HepG2 (cell line): Measurements from ENCODE around the gene ACBD3. TPM values are rescaled to one million over a fixed set of nuclear protein-coding genes. Genes with fewer than 3 reads are reported as not detected.

Experiments used
- ATAC-seq: fragments of 200-7000 bp; cut with Tn5 transposase; 3 replicates; pipeline ENCODE4 v1.9.1; 2020; ENCODE audit warnings: mild to moderate bottlenecking, moderate library complexity
- BruUV-seq: library from RNA; stranded (reverse); fragments of 400-500 nt; replicated peaks from 2 replicates; lab custom pipeline; 2021; lab: Mats Ljungman, UMichigan
- CTCF ChIA-PET: fragments of 300-600 bp; formaldehyde crosslinking; extraction: SDS; loops from one replicate; lab custom pipeline; 2021; ENCODE audit warnings: low total read pairs, inconsistent platforms, low intra/inter-chr PET ratio; lab: Yijun Ruan, JAX
- POLR2A ChIA-PET: fragments of 350-600 bp; sonication (Branson Sonifier 250); formaldehyde crosslinking; loops from one replicate; lab custom pipeline; 2020; ENCODE audit warnings: antibody characterized with exemption, inconsistent platforms; lab: Yijun Ruan, JAX
- DNase-seq: peaks from one replicate; pipeline ENCODE4 v3.0.0-alpha.2; 2015; ENCODE audit warnings: low spot score
- FAIRE-seq: peaks from 3 replicates; lab custom pipeline; 2011; peaks lifted over from hg19 to GRCh38; lab: Jason Lieb, UNC
- H2AFZ ChIP-seq: one replicate; pipeline ENCODE4 v1.6.1; 2011; ENCODE audit warnings: low read length, inconsistent platforms
- H3K27ac ChIP-seq: fragments of 300-600 bp; 3 replicates; pipeline ENCODE4 v1.8.0; 2011; ENCODE audit warnings: mixed run types, mild to moderate bottlenecking, mixed read lengths, low read length, inconsistent platforms; ENCODE audit not compliant: insufficient read depth; ENCODE audit errors: extremely low read length
- H3K27me3 ChIP-seq, 2 experiments: fragments of 200-600 bp in 1 of 2; 2 replicates in 1 of 2; 3 replicates in 1 of 2; pipeline versions ENCODE4 v1.6.0 to v1.8.0; 2011; ENCODE audit warnings: low read length in 2 of 2, mild to moderate bottlenecking in 2 of 2, moderate library complexity in 2 of 2, inconsistent platforms in 1 of 2; ENCODE audit not compliant: insufficient read depth in 2 of 2, control insufficient read depth in 1 of 2
- H3K36me3 ChIP-seq, 2 experiments: fragments of 200-600 bp in 1 of 2; replicated peaks in 1 of 2; 2 replicates in 1 of 2; 3 replicates in 1 of 2; pipeline versions ENCODE4 v1.5.1 to v1.8.0; 2011; ENCODE audit warnings: low read length in 2 of 2, inconsistent platforms in 1 of 2; ENCODE audit not compliant: insufficient read depth in 2 of 2, control insufficient read depth in 1 of 2
- H3K4me1 ChIP-seq: 2 replicates; pipeline ENCODE4 v1.5.1; 2012; ENCODE audit warnings: low read length, inconsistent platforms; ENCODE audit not compliant: insufficient read depth
- H3K4me2 ChIP-seq: 2 replicates; pipeline ENCODE4 v1.6.0; 2011; ENCODE audit warnings: low read depth, low read length, inconsistent platforms
- H3K4me3 ChIP-seq, 3 experiments: fragments of 200-600 bp in 1 of 3; sonication (generic), shearing (Covaris generic) in 1 of 3; replicated peaks in 1 of 3; 2 replicates each; pipeline ENCODE4 v1.5.1; 2011 to 2016; ENCODE audit warnings: low read length in 3 of 3, inconsistent platforms in 2 of 3, low read depth in 2 of 3, mild to moderate bottlenecking in 2 of 3, control low read depth in 1 of 3, mixed read lengths in 1 of 3; ENCODE audit not compliant: insufficient read depth in 1 of 3
- H3K79me2 ChIP-seq: one replicate; pipeline ENCODE4 v1.6.1; 2011; ENCODE audit warnings: low read length, inconsistent platforms; ENCODE audit not compliant: insufficient read depth
- H3K9ac ChIP-seq: 2 replicates; pipeline ENCODE4 v1.6.0; 2011; ENCODE audit warnings: mild to moderate bottlenecking, low read depth, low read length, inconsistent platforms; ENCODE audit not compliant: insufficient read depth
- H3K9me3 ChIP-seq: 2 replicates; pipeline ENCODE4 v1.5.1; 2012; ENCODE audit warnings: mild to moderate bottlenecking, low read length
- H4K20me1 ChIP-seq: 2 replicates; pipeline ENCODE4 v1.6.0; 2011; ENCODE audit warnings: inconsistent platforms, mild to moderate bottlenecking, low read length, moderate library complexity; ENCODE audit not compliant: insufficient read depth
- CEBPB ChIP-seq: IDR thresholded peaks from 2 replicates; pipeline ENCODE4 v1.6.1; 2011; ENCODE audit warnings: low read depth, low read length, improper control_type of control experiment, borderline replicate concordance
- CEBPG ChIP-seq: IDR thresholded peaks from 2 replicates; pipeline ENCODE4 v1.6.1; 2016
- MAFG ChIP-seq: sonication (generic); formaldehyde crosslinking; IDR thresholded peaks from 2 replicates; pipeline ENCODE4 v1.5.1; 2020; ENCODE audit warnings: mild to moderate bottlenecking, missing genetic modification reagents
- MED8 ChIP-seq: sonication (generic); formaldehyde crosslinking; IDR thresholded peaks from 2 replicates; pipeline ENCODE4 v1.8.1; 2023; ENCODE audit warnings: mild to moderate bottlenecking, missing genetic modification reagents; ENCODE audit not compliant: insufficient replicate concordance
- REPIN1 ChIP-seq: sonication (generic); formaldehyde crosslinking; IDR thresholded peaks from 2 replicates; pipeline ENCODE4 v1.8.0; 2022; ENCODE audit warnings: missing genetic modification reagents, low read depth, mild to moderate bottlenecking, borderline replicate concordance
- SIN3A ChIP-seq: IDR thresholded peaks from 2 replicates; pipeline ENCODE4 v1.6.1; 2011; ENCODE audit warnings: low read depth, mild to moderate bottlenecking, control low read depth, low read length, borderline replicate concordance
- XBP1 ChIP-seq: sonication (generic); formaldehyde crosslinking; IDR thresholded peaks from 2 replicates; pipeline ENCODE4 v1.5.0; 2020; ENCODE audit warnings: missing genetic modification reagents
- YEATS2 ChIP-seq: sonication (generic); formaldehyde crosslinking; IDR thresholded peaks from 2 replicates; pipeline ENCODE4 v1.4.0; 2020; ENCODE audit warnings: missing genetic modification reagents, borderline replicate concordance
- ZGPAT ChIP-seq: IDR thresholded peaks from 2 replicates; pipeline ENCODE4 v1.6.1; 2016; ENCODE audit warnings: mild to moderate bottlenecking
- ZNF780A ChIP-seq: sonication (generic); formaldehyde crosslinking; IDR thresholded peaks from 2 replicates; pipeline ENCODE4 v1.8.0; 2022; ENCODE audit warnings: mild to moderate bottlenecking, missing genetic modification reagents, moderate library complexity
- ZSCAN25 ChIP-seq: sonication (generic); formaldehyde crosslinking; IDR thresholded peaks from 2 replicates; pipeline ENCODE4 v1.8.0; 2022; ENCODE audit warnings: mild to moderate bottlenecking, missing genetic modification reagents
- WGBS: methylation state at CpG from one replicate; pipeline ENCODE4 v1.1.6; 2017; ENCODE audit warnings: low lambda C conversion rate; 5-methylcytosine and 5-hydroxymethylcytosine counted together
- in situ Hi-C: cut with HindIII; loops from 2 replicates; pipeline ENCODE4 v1.10.0; 2017; ENCODE audit warnings: low pct_unique_long_range_greater_than_20kb; ENCODE audit not compliant: extremely low pct_ligation_motif_present
- intact Hi-C: fragments of 100-400 bp; cut with micrococcal nuclease; formaldehyde crosslinking; loops from one replicate; pipeline ENCODE4 v1.10.0; 2022; ENCODE audit not compliant: unreplicated experiment
- polyA plus RNA-seq, 8 experiments: library from polyadenylated mRNA; depleted of rRNA in 3 of 8; stranded (reverse) in 7 of 8; unstranded in 1 of 8; fragments of >200 nt; fragmentation: Illumina TruSeq in 4 of 8; extraction: Trizol in 4 of 8; gene quantifications; 2 replicates each; pipeline versions ENCODE4 v1.2.1 to v1.2.3, GENCODE V29; 2011 to 2016; ENCODE audit warnings: low read depth in 4 of 8, missing spikeins in 1 of 8, mixed read lengths in 1 of 8; ENCODE audit not compliant: insufficient read depth in 1 of 8
- total RNA-seq, 5 experiments: library from RNA; depleted of rRNA; stranded (reverse); fragments of >200 nt; fragmentation: Illumina TruSeq; extraction: Trizol; gene quantifications; 2 replicates each; pipeline ENCODE4 v1.2.3, GENCODE V29; 2016; ENCODE audit warnings: low read depth in 1 of 5

Gene ACBD3
- total and polyA plus RNA-seq, 2 of the 13 experiments (the other 11 are each of a cell fraction or from before 2014, with no cell fraction given), result 24.3 to 39.3 TPM

DNA sequence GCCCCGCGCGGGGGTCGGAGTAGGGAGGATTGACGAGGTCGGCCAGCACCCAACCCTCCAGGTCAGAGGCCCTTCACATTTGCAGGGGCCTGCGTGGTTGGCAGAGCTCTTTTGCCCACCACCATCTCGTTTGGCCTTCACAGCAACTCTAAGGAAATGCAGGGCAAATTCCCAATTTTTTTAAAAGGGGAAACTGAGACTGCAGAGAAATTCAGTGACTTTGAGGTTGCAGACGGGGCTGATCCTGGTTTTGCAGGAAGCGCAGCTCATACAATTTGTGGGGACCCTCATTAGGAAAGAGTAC, 430 bp upstream of the ACBD3 start (continued):
- TF ChIP-seq ZGPAT (CRISPR knock-in tag) (0 out of 2 replicates have a peak, but pooled peaks have one; percentile 40), YEATS2 (CRISPR knock-in tag) (no peak; the same call in 1 of the 2 replicates)

GRCh38 chr1:226185141-226186036, 1.2 kb downstream of the ACBD3 start:
- H3K79me2 ChIP-seq, result peaks cover 58% of the 10 kb centered on the region
- FAIRE-seq, result no peak

More at GRCh38 chr1:226185141-226186036, 1.2 kb downstream of the ACBD3 start:
- peak overlapping the region; percentile 88 for H3K4me2 ChIP-seq
- H4K20me1 ChIP-seq, result peaks cover 41% of the 10 kb centered on the region
- H3K9ac ChIP-seq, result peak overlapping the region; percentile 97
- POLR2A ChIA-PET, result interaction anchor here (0.6 to 2.0 kb wide), 5 partner anchors 33 to 225 kb away, joined by 3 to 6 read pairs (median 4); partner anchors contain the start of gene H3-3A
- CTCF ChIA-PET, result no interaction called here
- TF ChIP-seq CEBPB (peak; percentile 64), MED8 (no peak), SIN3A (peak; percentile 17; the same call in 1 of the 2 replicates), ZSCAN25 (0 out of 2 replicates have a peak, but pooled peaks have one; percentile 9), XBP1 (CRISPR knock-in tag) (no peak), ZNF780A (CRISPR knock-in tag) (no peak), MAFG (CRISPR knock-in tag) (no peak), CEBPG (CRISPR knock-in tag) (peak; percentile 27; the same call in 1 of the 2 replicates), REPIN1 (no peak)
- TF ChIP-seq, all 625 proteins: peak for 4
- H3K27ac ChIP-seq, result peak overlapping the region; percentile 74
- H3K4me3 ChIP-seq, result peak overlapping the region; percentile 87 to 97 (median 90)
- in situ Hi-C loops (loop anchor here (5.0 kb wide), 1 partner anchor 53 kb away; no protein-coding TSS in a partner anchor), intact Hi-C loops (no loop called here)
- no peak overlapping the region for H2AFZ ChIP-seq
- TSS peak; percentile 65 for BruUV-seq
- no peaks in the 10 kb centered on the region for H3K9me3 ChIP-seq
- H3K27me3 ChIP-seq, result no peaks in the 10 kb centered on the region; a peak in 1 of 5 replicates
- peaks cover 44% of the 10 kb centered on the region for H3K4me1 ChIP-seq
- DNase-seq (no peak), ATAC-seq (no peak)
- WGBS, result 13% methylated on average over 14 of the region's 14 CpGs
- H3K36me3 ChIP-seq, result peaks cover 3 to 12% of the 10 kb centered on the region in 2 experiments; a peak in 3 of 5 replicates
